IPS DF 19.7 (cell line): ENCODE results near the gene RELB.

Experiments
- DNase-seq: peaks from one replicate; pipeline ENCODE4 v3.0.0-alpha.2; 2013; ENCODE audit warnings: low read depth, low spot score

The RELB gene

GRCh38 chr19:45079063-45079910, 78.0 kb downstream of the RELB start, which contains the start of gene GEMIN7:
Gene GEMIN7, plus strand, starts transcription at chr19:45079260. Its CDS starts 10,855 bp downstream, at chr19:45090115.
- DNase-seq: peak; percentile 60

- no peak for DNase-seq
Observed at GRCh38 chr19:45079911-45080370, 78.7 kb downstream of the RELB start.

GRCh38 chr19:45082170-45082569, 80.9 kb downstream of the RELB start:
- DNase-seq: no peak

- no peak for DNase-seq
Observed at GRCh38 chr19:45086480-45086879, 85.2 kb downstream of the RELB start.

- DNase-seq: no peak
Observed at GRCh38 chr19:45087531-45087930, 86.3 kb downstream of the RELB start.
